KBM-7 (cell line): ENCODE measurements around the gene DNAJC17.

Experiments used
- DNase-seq: peaks from one replicate; pipeline ENCODE4 v3.0.0-alpha.2; 2015
- in situ Hi-C: fragments of 300-500 bp; cut with MboI; formaldehyde crosslinking; loops from 2 replicates; pipeline ENCODE4 v1.14.3; 2020; ENCODE audit warnings: low sequenced_read_pairs, low pct_unique_long_range_greater_than_20kb, mixed read lengths

Gene DNAJC17

GRCh38 chr15:40807028-40807887 is at the start of gene DNAJC17, which contains the start of gene ZFYVE19:
Gene DNAJC17 (minus strand): TSS chr15:40807473. CDS start chr15:40807446, 27 bp downstream.
Gene ZFYVE19 (plus strand): TSS chr15:40807089. CDS start chr15:40807590, 501 bp downstream.
- in situ Hi-C loops = no loop called here
- peak; percentile 97 for DNase-seq

- DNase-seq = no peak
- in situ Hi-C loops = no loop called here
Observed at GRCh38 chr15:40856746-40857145, 49.5 kb upstream of the DNAJC17 start.

- DNase-seq = no peak
- in situ Hi-C loops = no loop called here
Observed at GRCh38 chr15:40855706-40856234, 48.5 kb upstream of the DNAJC17 start.

- no peak for DNase-seq
- in situ Hi-C loops = no loop called here
Observed at GRCh38 chr15:40854161-40854560, 46.9 kb upstream of the DNAJC17 start.

GRCh38 chr15:40853241-40853890 is 46.1 kb upstream of the DNAJC17 start:
- no peak for DNase-seq
- in situ Hi-C loops = no loop called here

- in situ Hi-C loops = no loop called here
- no peak for DNase-seq
Observed at GRCh38 chr15:40852529-40852928, 45.3 kb upstream of the DNAJC17 start.

GRCh38 chr15:40850576-40851112 is 43.4 kb upstream of the DNAJC17 start:
- in situ Hi-C loops = no loop called here

GRCh38 chr15:40847223-40847961 is 40.1 kb upstream of the DNAJC17 start:
- in situ Hi-C loops = no loop called here
- peak; percentile 97 for DNase-seq

More at GRCh38 chr15:40850576-40851112, 43.4 kb upstream of the DNAJC17 start:
- no peak for DNase-seq

- no peak for DNase-seq
- in situ Hi-C loops = no loop called here
Observed at GRCh38 chr15:40846841-40847222, 39.6 kb upstream of the DNAJC17 start.

- in situ Hi-C loops = no loop called here
- DNase-seq = no peak
Observed at GRCh38 chr15:40845511-40846284, 38.4 kb upstream of the DNAJC17 start.

- in situ Hi-C loops = no loop called here
- DNase-seq = no peak
Observed at GRCh38 chr15:40845036-40845435, 37.8 kb upstream of the DNAJC17 start.

- DNase-seq = peak; percentile 67
- in situ Hi-C loops = no loop called here
Observed at GRCh38 chr15:40844696-40845030, 37.4 kb upstream of the DNAJC17 start.

- in situ Hi-C loops = no loop called here
- DNase-seq = peak; percentile 14
Observed at GRCh38 chr15:40843885-40844695, 36.8 kb upstream of the DNAJC17 start, which contains the start of gene SPINT1. Gene SPINT1 (plus strand): TSS chr15:40844048. CDS start chr15:40844555, 507 bp downstream.

GRCh38 chr15:40843261-40843884 is 36.1 kb upstream of the DNAJC17 start:
- DNase-seq = no peak
- in situ Hi-C loops = no loop called here

- in situ Hi-C loops = no loop called here
- DNase-seq = no peak
Observed at GRCh38 chr15:40841741-40842140, 34.5 kb upstream of the DNAJC17 start.

GRCh38 chr15:40838756-40839155 is 31.5 kb upstream of the DNAJC17 start:
- in situ Hi-C loops = no loop called here
- no peak for DNase-seq

- DNase-seq = no peak
- in situ Hi-C loops = no loop called here
Observed at GRCh38 chr15:40836020-40836419, 28.7 kb upstream of the DNAJC17 start.
